SH-SY5Y (cell line): Measurements from ENCODE around the gene ZC3H18.

ENCODE experiments used
- GATA2 ChIP-seq: IDR thresholded peaks from 2 replicates; pipeline ENCODE4 v1.6.1; 2011; ENCODE audit warnings: mild to moderate bottlenecking, low read depth, low read length
- GATA3 ChIP-seq: IDR thresholded peaks from 2 replicates; pipeline ENCODE4 v1.6.1; 2011; ENCODE audit warnings: low read depth, mild to moderate bottlenecking, low read length, moderate library complexity

ZC3H18 gene

GRCh38 chr16:88619859-88620815 is 49.9 kb downstream of the ZC3H18 start:
- no peak for TF ChIP-seq GATA3
- TF ChIP-seq GATA2: no peak

DNA sequence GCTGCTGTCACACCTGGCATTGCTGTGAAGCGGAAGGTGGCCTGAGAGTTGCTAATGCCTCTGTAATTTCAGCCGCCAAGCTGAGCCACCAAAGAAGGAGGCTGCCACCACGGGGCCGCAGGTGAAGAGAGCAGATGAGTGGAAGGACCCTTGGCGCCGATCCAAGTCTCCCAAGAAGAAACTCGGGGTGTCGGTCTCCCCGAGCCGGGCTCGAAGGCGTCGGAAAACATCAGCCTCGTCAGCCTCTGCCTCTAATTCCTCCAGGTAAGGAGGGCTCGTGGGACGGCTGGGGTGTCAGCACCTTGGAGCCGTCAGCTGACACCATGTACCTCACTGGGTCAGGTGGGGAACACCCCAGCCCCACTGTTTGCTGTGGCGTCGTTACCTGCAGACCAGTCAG is 51.9 kb downstream of the ZC3H18 start:
- TF ChIP-seq GATA3 (no peak), GATA2 (no peak)

- TF ChIP-seq GATA3: no peak
- no peak for TF ChIP-seq GATA2
These were observed 52.7 kb downstream of the ZC3H18 start for GRCh38 chr16:88622866-88623265.

DNA sequence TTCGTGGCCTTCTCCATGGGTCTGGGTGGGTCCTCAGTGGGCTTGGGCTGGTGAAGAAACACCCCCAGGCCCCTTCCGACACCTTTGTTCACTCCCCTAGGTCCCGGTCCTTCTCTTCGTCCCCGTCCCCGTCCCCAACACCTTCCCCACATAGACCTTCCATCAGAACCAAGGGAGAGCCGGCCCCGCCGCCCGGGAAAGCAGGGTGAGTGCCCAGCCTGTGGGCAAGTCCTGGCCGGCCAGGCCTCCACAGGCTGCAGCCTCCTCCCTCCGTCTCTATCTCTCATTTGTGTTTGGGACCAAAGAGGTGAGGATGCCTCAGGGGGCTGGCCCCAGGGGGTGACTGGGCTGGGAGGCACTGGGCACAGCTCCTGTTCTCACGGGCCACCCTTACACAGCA is 53.7 kb downstream of the ZC3H18 start:
- TF ChIP-seq GATA2: no peak
- no peak for TF ChIP-seq GATA3

GRCh38 chr16:88624481-88624880 is 54.3 kb downstream of the ZC3H18 start:
- TF ChIP-seq GATA2 (no peak), GATA3 (no peak)

GRCh38 chr16:88624977-88625576 is 54.9 kb downstream of the ZC3H18 start:
- TF ChIP-seq GATA2: no peak
- TF ChIP-seq GATA3: no peak

GRCh38 chr16:88626646-88627045 is 56.4 kb downstream of the ZC3H18 start:
- TF ChIP-seq GATA3: no peak
- no peak for TF ChIP-seq GATA2

DNA sequence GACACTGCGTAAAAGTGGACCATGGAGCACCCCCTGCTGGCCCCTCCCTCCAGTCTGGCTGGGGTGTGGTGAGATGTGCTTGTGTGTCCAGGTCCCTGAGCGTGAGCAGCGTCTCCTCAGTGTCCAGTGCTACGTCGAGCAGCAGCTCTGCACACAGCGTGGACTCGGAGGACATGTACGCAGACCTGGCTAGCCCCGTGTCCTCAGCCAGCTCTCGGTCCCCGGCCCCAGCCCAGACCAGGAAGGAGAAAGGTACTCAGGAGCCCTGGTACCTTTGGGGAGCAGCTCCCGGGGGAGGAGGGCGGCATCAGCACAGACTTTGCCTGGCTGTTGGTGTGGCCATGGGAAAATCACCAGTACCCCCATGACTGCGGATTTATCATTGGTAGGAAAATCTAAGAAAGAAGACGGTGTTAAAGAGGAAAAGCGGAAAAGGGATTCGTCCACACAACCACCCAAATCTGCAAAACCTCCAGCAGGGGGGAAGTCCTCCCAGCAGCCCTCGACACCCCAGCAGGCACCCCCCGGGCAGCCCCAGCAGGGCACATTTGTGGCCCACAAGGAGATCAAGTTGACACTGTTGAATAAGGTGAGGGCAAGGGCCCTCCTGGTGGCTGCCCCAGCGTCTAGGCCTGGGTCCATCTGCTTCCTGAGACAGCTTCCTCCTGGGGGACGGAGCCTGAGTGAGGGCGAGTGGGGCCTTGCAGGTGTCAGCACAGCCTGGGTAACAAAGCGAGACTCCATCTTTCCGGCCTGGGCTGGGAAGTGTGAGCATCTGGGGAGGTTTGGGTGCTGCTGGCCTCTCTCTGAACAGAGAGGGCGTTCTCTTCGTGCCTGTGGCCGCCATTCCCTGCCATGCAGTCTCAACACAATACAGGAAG is 57.6 kb downstream of the ZC3H18 start:
- TF ChIP-seq GATA2: no peak

DNA sequence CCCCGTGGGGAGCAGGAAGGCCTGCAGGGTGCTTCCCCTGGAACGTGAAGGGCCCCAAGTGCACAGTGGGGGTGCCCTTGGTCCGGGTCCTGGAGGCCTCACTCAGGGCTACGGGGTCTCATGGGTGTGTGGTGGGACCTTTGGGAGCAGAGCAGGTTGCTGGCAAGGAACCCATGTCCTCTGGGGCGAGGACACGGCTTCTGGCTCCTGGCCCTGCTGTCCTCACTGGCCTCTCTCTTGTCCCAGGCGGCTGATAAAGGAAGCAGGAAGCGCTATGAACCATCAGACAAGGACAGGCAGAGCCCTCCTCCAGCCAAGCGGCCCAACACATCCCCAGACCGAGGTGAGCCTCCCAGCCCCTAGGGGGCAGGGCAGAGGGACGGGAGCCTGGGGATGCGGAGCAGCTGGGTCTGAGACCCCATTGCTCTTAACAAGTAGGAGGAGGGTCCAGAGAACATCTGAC is 58.3 kb downstream of the ZC3H18 start:
- no peak for TF ChIP-seq GATA2
- no peak for TF ChIP-seq GATA3

DNA sequence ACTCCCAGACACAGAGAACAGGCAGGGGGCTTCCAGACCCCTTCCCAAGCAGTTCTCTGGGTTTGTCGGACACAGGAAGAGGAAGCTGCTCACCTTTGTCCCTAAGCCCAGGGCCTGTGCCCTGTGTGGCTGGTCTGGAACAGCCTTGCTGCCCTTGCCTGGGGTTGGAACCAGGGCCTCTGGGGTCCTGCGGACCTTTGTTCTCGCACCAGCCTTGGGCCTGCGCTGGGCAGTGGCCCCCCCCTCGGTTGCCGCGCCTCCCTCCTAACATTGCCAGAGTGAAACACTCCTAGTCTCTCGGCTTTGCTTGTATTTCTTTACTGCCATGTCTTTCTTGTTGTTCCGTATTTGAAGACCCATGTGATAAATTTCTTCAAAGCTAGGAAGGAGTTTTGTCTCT is 59.6 kb downstream of the ZC3H18 start:
- no peak for TF ChIP-seq GATA2
- no peak for TF ChIP-seq GATA3

GRCh38 chr16:88630433-88630832 is 60.2 kb downstream of the ZC3H18 start:
- TF ChIP-seq GATA3: no peak
- TF ChIP-seq GATA2: no peak

DNA sequence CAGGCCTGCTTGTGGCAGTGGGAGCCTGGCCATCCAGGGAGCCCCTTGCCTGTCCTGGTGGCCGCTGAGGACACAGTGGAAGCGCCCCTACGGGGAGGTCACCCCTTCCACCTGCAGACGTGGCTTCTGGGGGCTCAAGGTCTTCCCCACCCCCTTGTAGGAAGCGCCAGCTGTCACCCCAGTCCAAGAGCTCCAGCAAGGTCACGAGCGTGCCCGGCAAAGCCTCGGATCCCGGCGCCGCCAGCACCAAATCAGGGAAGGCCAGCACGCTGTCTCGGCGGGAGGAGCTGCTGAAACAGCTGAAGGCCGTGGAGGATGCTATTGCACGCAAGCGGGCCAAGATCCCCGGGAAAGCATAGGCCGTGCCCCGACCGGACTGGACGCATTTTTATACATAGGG is 60.7 kb downstream of the ZC3H18 start:
- TF ChIP-seq GATA2: no peak
- TF ChIP-seq GATA3: no peak

- TF ChIP-seq GATA3: no peak
These were observed 61.2 kb downstream of the ZC3H18 start for GRCh38 chr16:88631384-88631783.

DNA sequence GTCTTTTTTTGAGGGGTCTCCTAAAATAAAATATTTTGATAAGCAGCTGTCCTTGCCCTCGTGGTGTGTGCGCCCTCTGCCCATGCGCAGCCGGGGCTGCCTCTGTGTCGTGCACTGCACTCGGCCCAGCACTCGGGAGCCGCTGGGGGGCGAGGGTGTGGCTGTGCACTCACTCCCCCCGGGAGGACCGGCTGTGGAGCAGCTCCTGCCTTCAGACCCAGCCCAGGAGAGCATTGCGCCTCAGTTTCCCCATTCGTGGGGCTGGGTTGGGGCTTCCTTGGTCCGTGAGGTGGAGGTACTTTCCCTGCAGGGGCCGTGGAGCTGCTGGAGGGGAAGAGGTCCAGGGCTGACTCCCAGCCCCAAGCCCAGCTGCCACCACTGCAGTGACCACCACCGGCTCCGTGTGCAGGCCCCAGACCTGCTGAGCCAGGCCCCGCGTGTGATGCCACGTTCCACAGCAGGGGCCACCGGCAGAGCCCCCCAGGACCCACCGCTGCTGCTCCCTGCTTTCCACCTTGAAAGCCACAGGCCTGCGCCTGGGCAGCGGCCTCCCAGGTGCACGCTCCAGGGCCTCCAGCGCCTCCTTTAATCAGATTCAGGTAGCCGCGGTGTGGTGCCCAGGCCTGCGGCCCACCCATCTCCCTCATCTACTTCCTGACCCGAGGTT is 61.9 kb downstream of the ZC3H18 start:
- TF ChIP-seq GATA2: no peak
- no peak for TF ChIP-seq GATA3

DNA sequence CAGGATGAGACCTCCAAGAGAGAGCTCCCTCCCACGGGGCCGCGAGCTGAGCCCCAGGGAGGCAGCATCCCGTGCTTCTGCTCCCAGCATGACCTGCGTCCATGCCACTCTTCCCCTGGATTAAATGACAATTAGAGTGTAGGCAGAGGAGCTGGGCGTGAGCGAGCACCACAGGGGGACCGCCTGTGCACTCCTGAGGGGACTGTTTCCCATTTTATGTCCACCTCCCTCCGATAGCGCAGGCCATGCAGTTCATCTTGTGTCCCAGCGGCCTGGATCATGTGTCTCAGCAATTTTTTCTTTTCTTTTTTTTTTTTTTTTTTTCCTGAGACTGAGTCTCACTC is 62.4 kb downstream of the ZC3H18 start:
- no peak for TF ChIP-seq GATA3
- no peak for TF ChIP-seq GATA2
